ENCODE results near the gene UNK. TPM values are rescaled to one million over a fixed set of nuclear protein-coding genes. Genes with fewer than 3 reads are reported as not detected.

The UNK gene
- total RNA-seq, 4 donors from 2014 or later: 18.0 to 23.7 (median 20.0) TPM

DNA sequence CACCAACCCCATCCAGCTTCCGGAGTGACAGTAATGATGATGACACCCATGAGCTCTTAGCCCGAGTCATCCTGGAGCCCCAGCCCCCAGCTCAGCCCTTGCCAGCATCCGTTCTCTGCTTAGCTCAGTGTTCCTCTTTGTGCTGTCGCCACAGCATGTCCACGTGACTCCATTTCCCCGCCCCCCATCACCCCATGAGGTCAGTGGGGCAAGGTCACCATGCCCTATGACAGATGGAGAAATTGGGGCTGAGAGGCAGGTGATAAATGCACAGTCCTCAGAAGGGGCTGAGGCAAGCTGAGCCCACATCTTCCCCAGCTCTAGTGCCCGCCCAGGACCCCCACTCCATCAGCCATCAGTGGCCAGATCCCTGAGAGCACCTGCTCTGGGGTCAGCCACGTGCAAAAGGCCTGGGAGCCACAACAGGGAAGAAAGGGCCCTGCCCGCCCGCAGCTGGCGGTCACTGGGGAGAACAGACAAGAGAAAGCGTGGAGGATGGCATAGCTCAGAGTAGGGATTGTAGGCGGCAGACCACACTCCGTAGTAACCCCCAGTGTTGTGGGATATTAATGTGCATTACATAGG is 46.3 kb upstream of the UNK start:
- H3K27me3 ChIP-seq: peaks cover 0 to 8% (median 0%) of the 10 kb centered on the region in 4 donors
- peaks cover 0 to 75% (median 15%) of the 10 kb centered on the region in 4 donors for H3K36me3 ChIP-seq
- no peak overlapping the region for H3K4me3 ChIP-seq
- H3K9me3 ChIP-seq: no peaks in the 10 kb centered on the region
- DNase-seq (ENCODE audit: extremely low spot score): no peak
- no peak for TF ChIP-seq EP300 (IDR thresholded peaks at IDR 0.05)
- TF ChIP-seq POLR2A (IDR thresholded peaks at IDR 0.05; ENCODE audit: low read depth): no peak
- TF ChIP-seq, protein P1, sequence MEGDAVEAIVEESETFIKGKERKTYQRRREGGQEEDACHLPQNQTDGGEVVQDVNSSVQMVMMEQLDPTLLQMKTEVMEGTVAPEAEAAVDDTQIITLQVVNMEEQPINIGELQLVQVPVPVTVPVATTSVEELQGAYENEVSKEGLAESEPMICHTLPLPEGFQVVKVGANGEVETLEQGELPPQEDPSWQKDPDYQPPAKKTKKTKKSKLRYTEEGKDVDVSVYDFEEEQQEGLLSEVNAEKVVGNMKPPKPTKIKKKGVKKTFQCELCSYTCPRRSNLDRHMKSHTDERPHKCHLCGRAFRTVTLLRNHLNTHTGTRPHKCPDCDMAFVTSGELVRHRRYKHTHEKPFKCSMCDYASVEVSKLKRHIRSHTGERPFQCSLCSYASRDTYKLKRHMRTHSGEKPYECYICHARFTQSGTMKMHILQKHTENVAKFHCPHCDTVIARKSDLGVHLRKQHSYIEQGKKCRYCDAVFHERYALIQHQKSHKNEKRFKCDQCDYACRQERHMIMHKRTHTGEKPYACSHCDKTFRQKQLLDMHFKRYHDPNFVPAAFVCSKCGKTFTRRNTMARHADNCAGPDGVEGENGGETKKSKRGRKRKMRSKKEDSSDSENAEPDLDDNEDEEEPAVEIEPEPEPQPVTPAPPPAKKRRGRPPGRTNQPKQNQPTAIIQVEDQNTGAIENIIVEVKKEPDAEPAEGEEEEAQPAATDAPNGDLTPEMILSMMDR (IDR thresholded peaks at IDR 0.05): no peak
- TF ChIP-seq POLR2AphosphoS5 (IDR thresholded peaks at IDR 0.05): no peak
- peaks cover 0 to 3% (median 0%) of the 10 kb centered on the region in 4 donors for H3K4me1 ChIP-seq
- 63% methylated on average over 12 of the region's 14 CpGs for WGBS
- no peak overlapping the region for H3K27ac ChIP-seq (replicated peaks in 1 of 4)
- intact Hi-C loops (cut with DNase I): no loop called here

DNA sequence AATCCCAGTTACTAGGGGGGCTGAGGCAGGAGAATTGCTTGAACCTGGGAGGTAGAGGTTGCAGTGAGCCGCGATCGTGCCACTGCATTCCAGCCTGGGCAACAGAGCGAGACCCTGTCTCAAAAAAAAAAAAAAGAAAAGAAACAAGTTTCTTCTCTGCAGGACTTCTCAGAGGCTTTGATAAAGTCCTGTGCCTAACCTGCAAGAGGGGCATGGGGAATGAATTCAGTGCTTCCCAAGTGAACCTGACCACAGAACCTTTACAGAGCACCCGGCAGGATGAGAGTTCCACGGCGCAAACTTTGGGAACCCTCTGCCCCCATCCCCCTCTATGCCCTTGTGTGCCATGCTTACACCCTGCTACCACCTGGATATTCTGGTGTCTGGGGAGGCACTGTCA is 45.4 kb upstream of the UNK start:
- Histone ChIP-seq H3K36me3 (peaks cover 0 to 74% (median 12%) of the 10 kb centered on the region in 4 donors), H3K4me1 (peaks cover 0 to 3% (median 0%) of the 10 kb centered on the region in 4 donors), H3K4me3 (no peak overlapping the region), H3K27ac (replicated peaks in 1 of 4) (no peak overlapping the region), H3K27me3 (peaks cover 0 to 8% (median 0%) of the 10 kb centered on the region in 4 donors), H3K9me3 (no peaks in the 10 kb centered on the region)
- TF ChIP-seq POLR2A (IDR thresholded peaks at IDR 0.05; ENCODE audit: low read depth) (no peak), POLR2AphosphoS5 (IDR thresholded peaks at IDR 0.05) (no peak), EP300 (IDR thresholded peaks at IDR 0.05) (no peak)
- TF ChIP-seq, protein P1 (IDR thresholded peaks at IDR 0.05): no peak
- 93% methylated on average over 4 of the region's 7 CpGs for WGBS
- intact Hi-C loops (cut with DNase I): no loop called here
- no peak for DNase-seq (ENCODE audit: extremely low spot score)

DNA sequence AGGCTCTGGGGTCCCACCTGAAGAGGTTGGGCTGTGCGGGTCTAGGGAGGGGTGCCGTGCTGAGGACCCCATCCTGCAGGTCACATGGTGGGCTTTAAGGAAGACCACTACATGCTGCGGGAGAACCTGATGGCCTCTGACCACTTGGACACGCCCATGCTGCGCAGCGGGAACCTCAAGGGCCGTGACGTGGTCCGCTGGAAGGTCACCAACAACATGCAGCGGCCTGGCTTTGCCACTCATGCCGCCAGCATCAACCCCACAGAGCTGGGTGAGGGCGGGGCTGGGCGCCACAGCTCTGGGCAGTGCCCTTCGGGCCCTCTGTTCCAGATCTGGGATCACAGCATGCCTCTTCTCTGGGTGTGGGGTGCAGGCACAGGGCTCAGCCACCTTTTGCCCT is 44.8 kb upstream of the UNK start:
- Histone ChIP-seq H3K27me3 (peaks cover 0 to 8% (median 0%) of the 10 kb centered on the region in 4 donors), H3K27ac (replicated peaks in 1 of 4) (no peak overlapping the region), H3K4me1 (no peaks in the 10 kb centered on the region), H3K36me3 (peaks cover 0 to 78% (median 12%) of the 10 kb centered on the region in 4 donors), H3K4me3 (no peak overlapping the region), H3K9me3 (no peaks in the 10 kb centered on the region)
- TF ChIP-seq POLR2AphosphoS5 (IDR thresholded peaks at IDR 0.05): no peak
- TF ChIP-seq, protein P1 (IDR thresholded peaks at IDR 0.05): no peak
- no peak for TF ChIP-seq POLR2A (IDR thresholded peaks at IDR 0.05; ENCODE audit: low read depth)
- TF ChIP-seq EP300 (IDR thresholded peaks at IDR 0.05): no peak
- intact Hi-C loops (cut with DNase I): no loop called here
- no peak for DNase-seq (ENCODE audit: extremely low spot score)
- WGBS: 94% methylated on average over 4 of the region's 14 CpGs

DNA sequence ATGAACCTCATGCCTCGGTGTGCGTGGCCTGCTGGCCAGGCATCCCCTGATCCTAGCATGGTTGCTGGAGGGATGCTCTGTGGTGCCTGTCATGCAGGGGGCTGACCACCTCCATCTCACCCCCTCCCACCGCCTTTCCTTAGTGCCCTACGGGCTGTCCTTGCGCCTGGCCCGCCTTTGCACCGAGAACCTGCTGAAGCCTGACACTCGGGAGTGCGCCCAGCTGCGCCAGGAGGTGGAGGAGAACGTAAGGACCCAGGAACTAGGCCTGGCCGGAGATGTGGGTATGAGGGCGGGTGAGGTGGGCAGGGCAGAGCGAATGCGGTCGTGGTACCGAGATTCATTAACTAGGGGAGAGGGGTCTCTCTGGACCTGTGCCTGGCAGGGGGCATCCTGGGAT is 44.4 kb upstream of the UNK start:
- intact Hi-C loops (cut with DNase I): no loop called here
- Histone ChIP-seq H3K27ac (replicated peaks in 1 of 4) (no peak overlapping the region), H3K4me3 (no peak overlapping the region), H3K9me3 (no peaks in the 10 kb centered on the region), H3K27me3 (peaks cover 0 to 8% (median 0%) of the 10 kb centered on the region in 4 donors), H3K36me3 (peaks cover 0 to 78% (median 12%) of the 10 kb centered on the region in 4 donors), H3K4me1 (no peaks in the 10 kb centered on the region)
- TF ChIP-seq, protein P1 (IDR thresholded peaks at IDR 0.05): no peak
- TF ChIP-seq EP300 (IDR thresholded peaks at IDR 0.05): no peak
- no peak for TF ChIP-seq POLR2AphosphoS5 (IDR thresholded peaks at IDR 0.05)
- no peak for TF ChIP-seq POLR2A (IDR thresholded peaks at IDR 0.05; ENCODE audit: low read depth)
- 93% methylated on average over 17 of the region's 17 CpGs for WGBS
- no peak for DNase-seq (ENCODE audit: extremely low spot score)

All from esophagus muscularis mucosa (tissue), 4 donors.